Endothelial cell (in vitro differentiated cells): ENCODE measurements around the gene ALDH3A2. TPM values are rescaled to one million over a fixed set of nuclear protein-coding genes. Genes with fewer than 3 reads are reported as not detected.

Source experiments
- DNase-seq: peaks from one replicate; pipeline ENCODE4 v3.0.0; 2021; ENCODE audit warnings: low spot score
- H3K27ac Mint-ChIP-seq: one replicate; pipeline ENCODE4 v1.8.0; 2021; ENCODE audit warnings: mixed read lengths, inconsistent platforms; ENCODE audit not compliant: unreplicated experiment
- H3K27me3 Mint-ChIP-seq: one replicate; pipeline ENCODE4 v1.8.0; 2021; ENCODE audit warnings: mild to moderate bottlenecking, moderate library complexity, mixed read lengths, inconsistent platforms; ENCODE audit not compliant: unreplicated experiment
- H3K36me3 Mint-ChIP-seq: one replicate; pipeline ENCODE4 v1.8.0; 2021; ENCODE audit warnings: mild to moderate bottlenecking, low read depth, mixed read lengths, inconsistent platforms; ENCODE audit not compliant: unreplicated experiment
- H3K4me1 Mint-ChIP-seq: one replicate; pipeline ENCODE4 v1.8.0; 2021; ENCODE audit warnings: mild to moderate bottlenecking, mixed read lengths, inconsistent platforms; ENCODE audit not compliant: unreplicated experiment
- H3K4me3 Mint-ChIP-seq: one replicate; pipeline ENCODE4 v1.8.0; 2021; ENCODE audit warnings: mild to moderate bottlenecking, mixed read lengths, inconsistent platforms; ENCODE audit not compliant: unreplicated experiment
- H3K9me3 Mint-ChIP-seq: one replicate; pipeline ENCODE4 v1.8.0; 2021; ENCODE audit warnings: mixed read lengths, inconsistent platforms; ENCODE audit not compliant: unreplicated experiment
- total RNA-seq: library from RNA; stranded (reverse); fragmentation: NEBNext Ultra II Directional; extraction: Animal tissue kit (Norgen Biotek cat#: 25700); gene quantifications from one replicate; pipeline ENCODE4 v1.2.1, GENCODE V29; 2021; ENCODE audit not compliant: unreplicated experiment
- TF ChIP-seq, protein P1 (sequence below): fragments of 200-600 bp; sonication (generic); IDR thresholded peaks from one replicate; pipeline ENCODE4 v1.5.0; 2021; ENCODE audit warnings: antibody characterized with exemption; ENCODE audit not compliant: unreplicated experiment

ALDH3A2 gene
- total RNA-seq, 1 donor from 2014 or later = 21.0 TPM

DNA sequence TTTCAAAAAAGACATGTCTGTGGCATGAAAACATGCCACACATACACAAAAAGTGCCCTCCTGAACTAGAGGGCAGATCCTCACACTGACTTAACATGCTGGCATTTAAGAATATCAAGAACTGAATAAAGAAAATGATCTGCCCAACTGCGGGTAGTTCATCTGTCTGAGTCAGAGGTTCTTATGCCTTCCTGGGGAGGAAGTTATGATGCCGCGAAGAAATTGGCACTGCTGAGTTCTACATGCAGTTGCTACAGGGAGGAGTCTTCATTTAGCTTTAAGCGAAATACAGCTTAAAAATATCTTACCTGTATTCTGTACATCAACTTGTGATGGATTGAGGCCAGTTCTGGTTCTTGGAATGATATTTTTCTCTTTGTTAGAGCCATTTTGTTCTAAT, 6.3 kb downstream of the ALDH3A2 start:
- Mint-ChIP-seq H3K4me1 (no peaks in the 10 kb centered on the region), H3K27ac (no peak overlapping the region), H3K36me3 (peaks cover 27% of the 10 kb centered on the region), H3K4me3 (no peak overlapping the region), H3K9me3 (no peaks in the 10 kb centered on the region), H3K27me3 (peaks cover 5% of the 10 kb centered on the region)
- TF ChIP-seq, protein P1, sequence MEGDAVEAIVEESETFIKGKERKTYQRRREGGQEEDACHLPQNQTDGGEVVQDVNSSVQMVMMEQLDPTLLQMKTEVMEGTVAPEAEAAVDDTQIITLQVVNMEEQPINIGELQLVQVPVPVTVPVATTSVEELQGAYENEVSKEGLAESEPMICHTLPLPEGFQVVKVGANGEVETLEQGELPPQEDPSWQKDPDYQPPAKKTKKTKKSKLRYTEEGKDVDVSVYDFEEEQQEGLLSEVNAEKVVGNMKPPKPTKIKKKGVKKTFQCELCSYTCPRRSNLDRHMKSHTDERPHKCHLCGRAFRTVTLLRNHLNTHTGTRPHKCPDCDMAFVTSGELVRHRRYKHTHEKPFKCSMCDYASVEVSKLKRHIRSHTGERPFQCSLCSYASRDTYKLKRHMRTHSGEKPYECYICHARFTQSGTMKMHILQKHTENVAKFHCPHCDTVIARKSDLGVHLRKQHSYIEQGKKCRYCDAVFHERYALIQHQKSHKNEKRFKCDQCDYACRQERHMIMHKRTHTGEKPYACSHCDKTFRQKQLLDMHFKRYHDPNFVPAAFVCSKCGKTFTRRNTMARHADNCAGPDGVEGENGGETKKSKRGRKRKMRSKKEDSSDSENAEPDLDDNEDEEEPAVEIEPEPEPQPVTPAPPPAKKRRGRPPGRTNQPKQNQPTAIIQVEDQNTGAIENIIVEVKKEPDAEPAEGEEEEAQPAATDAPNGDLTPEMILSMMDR = no peak
- DNase-seq = no peak

DNA sequence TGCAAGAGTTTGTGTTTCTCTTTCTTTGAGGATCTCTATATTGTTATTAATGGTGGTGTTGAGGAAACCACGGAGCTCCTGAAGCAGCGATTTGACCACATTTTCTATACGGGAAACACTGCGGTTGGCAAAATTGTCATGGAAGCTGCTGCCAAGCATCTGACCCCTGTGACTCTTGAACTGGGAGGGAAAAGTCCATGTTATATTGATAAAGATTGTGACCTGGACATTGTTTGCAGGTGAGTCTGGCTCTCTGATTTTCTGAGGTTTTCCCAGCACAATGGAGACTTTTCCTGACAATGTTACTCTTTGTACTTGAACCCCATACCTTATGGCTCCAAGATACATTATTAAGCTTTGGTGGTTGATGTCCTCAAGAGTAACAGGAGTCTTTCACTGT, 7.8 kb downstream of the ALDH3A2 start:
- no peaks in the 10 kb centered on the region for H3K4me1 Mint-ChIP-seq
- no peak for DNase-seq
- H3K4me3 Mint-ChIP-seq = no peak overlapping the region
- peaks cover 5% of the 10 kb centered on the region for H3K27me3 Mint-ChIP-seq
- H3K27ac Mint-ChIP-seq = no peak overlapping the region
- peaks cover 27% of the 10 kb centered on the region for H3K36me3 Mint-ChIP-seq
- TF ChIP-seq, protein P1 = no peak
- H3K9me3 Mint-ChIP-seq = no peaks in the 10 kb centered on the region

DNA sequence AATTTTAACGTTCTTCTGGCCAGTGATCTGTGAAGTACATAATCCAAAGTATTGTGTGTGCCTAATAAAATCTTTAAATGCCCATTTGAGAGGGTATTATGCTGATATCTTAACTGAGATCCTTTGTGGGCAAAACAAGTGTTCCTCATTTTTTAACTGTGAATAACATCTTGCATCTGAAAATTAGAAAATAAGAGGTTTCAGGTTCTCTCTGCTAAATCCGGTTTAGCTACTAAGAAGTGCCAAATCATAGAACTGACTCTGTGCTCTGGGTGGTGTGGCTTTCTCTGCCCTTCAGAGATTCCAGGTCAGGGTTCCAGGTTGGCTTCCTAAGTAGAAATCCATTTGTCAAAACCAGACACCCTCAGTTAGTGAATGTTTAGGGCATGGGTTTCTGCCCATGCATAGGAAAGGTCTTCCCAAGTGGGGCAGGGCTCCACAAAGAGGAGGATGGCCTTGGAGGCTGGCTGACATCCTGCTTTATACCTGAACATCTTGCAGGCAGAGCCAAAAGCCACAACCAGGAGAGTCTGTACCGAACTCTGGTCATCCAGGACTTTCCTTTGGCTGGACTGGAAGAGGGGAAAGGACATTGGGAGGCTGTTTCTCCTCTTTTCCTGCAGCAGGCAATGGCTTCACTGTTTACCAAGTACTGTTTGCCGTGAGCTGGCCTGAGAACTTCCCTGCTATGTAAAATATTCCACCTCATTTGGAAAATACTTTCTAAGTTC, 8.5 kb downstream of the ALDH3A2 start:
- Mint-ChIP-seq H3K27me3 (peaks cover 5% of the 10 kb centered on the region), H3K36me3 (peaks cover 27% of the 10 kb centered on the region), H3K4me1 (no peaks in the 10 kb centered on the region), H3K4me3 (no peak overlapping the region), H3K9me3 (no peaks in the 10 kb centered on the region), H3K27ac (no peak overlapping the region)
- TF ChIP-seq, protein P1 = no peak
- no peak for DNase-seq

DNA sequence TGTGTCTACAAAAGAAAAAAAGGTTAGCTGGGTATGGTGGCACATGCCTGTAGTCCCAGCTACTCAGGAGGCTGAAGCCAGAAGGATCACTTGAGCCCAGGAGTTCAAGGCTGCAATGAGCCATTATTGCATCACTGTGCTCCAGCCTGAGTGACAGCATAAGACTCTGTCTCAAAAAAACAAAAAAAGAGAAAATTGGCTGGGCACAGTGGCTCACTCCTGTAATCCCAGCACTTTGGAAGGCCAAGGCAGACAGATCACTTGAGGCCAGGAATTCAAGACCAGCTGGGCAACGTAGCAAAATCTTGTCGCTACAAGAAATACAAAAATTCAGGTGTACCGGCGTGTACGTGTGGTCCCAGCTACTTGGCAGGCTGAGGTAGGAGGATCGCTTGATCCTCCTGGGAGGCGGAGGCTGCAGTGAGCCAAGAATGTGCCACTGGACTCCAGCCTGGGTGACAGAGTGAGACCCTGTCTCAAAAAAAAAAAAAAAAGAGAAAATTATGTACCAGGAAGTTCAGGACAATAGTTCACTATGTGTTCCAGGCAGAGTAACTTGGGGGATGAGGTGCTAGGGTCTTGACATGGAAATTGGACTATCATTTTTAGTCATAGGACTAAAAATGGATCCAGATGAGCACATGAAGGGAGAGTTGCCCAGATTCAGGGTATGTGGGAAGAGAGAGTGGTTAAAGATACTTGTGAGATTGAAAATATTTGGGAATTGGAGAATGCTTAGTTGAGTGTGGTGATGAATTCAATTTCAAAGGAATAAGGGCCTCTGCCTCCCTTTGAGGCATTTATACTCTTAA, 11.0 kb downstream of the ALDH3A2 start:
- peaks cover 4% of the 10 kb centered on the region for H3K27me3 Mint-ChIP-seq
- no peak overlapping the region for H3K27ac Mint-ChIP-seq
- peaks cover 17% of the 10 kb centered on the region for H3K36me3 Mint-ChIP-seq
- H3K9me3 Mint-ChIP-seq = no peaks in the 10 kb centered on the region
- H3K4me3 Mint-ChIP-seq = no peak overlapping the region
- no peaks in the 10 kb centered on the region for H3K4me1 Mint-ChIP-seq
- TF ChIP-seq, protein P1 = no peak
- DNase-seq = no peak
